Natural killer cell treated with Interleukin-12 subunit alpha and Interleukin-12 subunit beta and Interleukin-15 and Interleukin-18, amount 100 ng/mL, for 72 hours (primary cell): Measurements from ENCODE around the gene PLEKHB1. TPM values are rescaled to one million over a fixed set of nuclear protein-coding genes. Genes with fewer than 3 reads are reported as not detected.
A peak's percentile ranks its signal among the peaks of the same experiment; 100 is the strongest.

Experiments used
- ATAC-seq, 2 donors: fragments of 150-1000 bp; cut with Tn5 transposase in 1 of 2; sonication (Bioruptor Pico), chemical (Tn5 transposase) in 1 of 2; 2 replicates each; pipeline ENCODE4 v1.10.0; 2021
- DNase-seq: peaks from one replicate; pipeline ENCODE4 v3.0.0; 2022; ENCODE audit warnings: low spot score
- H3K27ac Mint-ChIP-seq, 2 donors: 1 replicate in 1 of 2; 2 replicates in 1 of 2; pipeline ENCODE4 v1.8.0; 2022; ENCODE audit warnings: mixed read lengths in 2 of 2, mild to moderate bottlenecking in 1 of 2, moderate library complexity in 1 of 2
- H3K27me3 Mint-ChIP-seq, 2 donors: 1 replicate in 1 of 2; 2 replicates in 1 of 2; pipeline ENCODE4 v1.8.0; 2022; ENCODE audit warnings: mixed read lengths in 2 of 2
- H3K36me3 Mint-ChIP-seq: one replicate; pipeline ENCODE4 v1.8.0; 2022; ENCODE audit warnings: mixed read lengths
- H3K4me1 Mint-ChIP-seq, 2 donors: 1 replicate in 1 of 2; 2 replicates in 1 of 2; pipeline ENCODE4 v1.8.0; 2022; ENCODE audit warnings: low read depth in 2 of 2, mixed read lengths in 2 of 2, mild to moderate bottlenecking in 1 of 2
- H3K4me3 Mint-ChIP-seq: one replicate; pipeline ENCODE4 v1.8.0; 2022; ENCODE audit warnings: mixed read lengths
- H3K9me3 Mint-ChIP-seq: 2 replicates; pipeline ENCODE4 v1.8.0; 2022; ENCODE audit warnings: mixed read lengths
- total RNA-seq, 2 donors: library from RNA; stranded (reverse); gene quantifications; one replicate each; pipeline ENCODE4 v1.2.3, GENCODE V29; 2022

The PLEKHB1 gene
- total RNA-seq = 1 to 10 TPM in 1 of 2 donors, under 1 TPM in 1; 0.45 to 3.2 TPM

- Mint-ChIP-seq H3K36me3 (no peaks in the 10 kb centered on the region), H3K27me3 (peaks cover 0 to 8% of the 10 kb centered on the region in 2 donors), H3K4me3 (peak within 1 kb of the TSS; percentile 45), H3K27ac (no peak within 1 kb of the TSS), H3K4me1 (peaks cover 0 to 8% of the 10 kb centered on the region in 2 donors), H3K9me3 (no peaks in the 10 kb centered on the region)
- ATAC-seq = no peak
- no peak for DNase-seq
These were observed at the start of gene PLEKHB1 for GRCh38 chr11:73645972-73646631. PLEKHB1 (plus strand) TSS chr11:73646581; CDS start chr11:73646609, 28 bp downstream.

GRCh38 chr11:73597336-73597955 is 48.9 kb upstream of the PLEKHB1 start:
- H3K4me1 Mint-ChIP-seq = peaks cover 23 to 25% of the 10 kb centered on the region in 2 donors
- peak overlapping the region; percentile 79 to 97 for H3K27ac Mint-ChIP-seq
- no peak for ATAC-seq
- no peaks in the 10 kb centered on the region for H3K27me3 Mint-ChIP-seq
- H3K4me3 Mint-ChIP-seq = peak overlapping the region; percentile 96
- H3K9me3 Mint-ChIP-seq = no peaks in the 10 kb centered on the region
- no peaks in the 10 kb centered on the region for H3K36me3 Mint-ChIP-seq
- no peak for DNase-seq

GRCh38 chr11:73597956-73598718 is 48.2 kb upstream of the PLEKHB1 start, which contains the start of gene FAM168A:
FAM168A (minus strand) TSS chr11:73598112; CDS start chr11:73468474, 129,638 bp downstream.
- Mint-ChIP-seq H3K9me3 (no peaks in the 10 kb centered on the region), H3K27me3 (no peaks in the 10 kb centered on the region), H3K27ac (peak within 1 kb of the TSS; percentile 79 to 97), H3K36me3 (no peaks in the 10 kb centered on the region), H3K4me1 (peaks cover 23 to 25% of the 10 kb centered on the region in 2 donors), H3K4me3 (peak within 1 kb of the TSS; percentile 96)
- ATAC-seq (peak; percentile 98 to 99), DNase-seq (peak; percentile 95)

GRCh38 chr11:73598719-73599379 is 47.5 kb upstream of the PLEKHB1 start:
- no peaks in the 10 kb centered on the region for H3K36me3 Mint-ChIP-seq
- peaks cover 23 to 25% of the 10 kb centered on the region in 2 donors for H3K4me1 Mint-ChIP-seq
- no peaks in the 10 kb centered on the region for H3K9me3 Mint-ChIP-seq
- peak overlapping the region; percentile 79 to 97 for H3K27ac Mint-ChIP-seq
- peak overlapping the region; percentile 96 for H3K4me3 Mint-ChIP-seq
- H3K27me3 Mint-ChIP-seq = no peaks in the 10 kb centered on the region
- ATAC-seq = no peak
- DNase-seq = no peak

GRCh38 chr11:73612601-73613140 is 33.7 kb upstream of the PLEKHB1 start:
- no peak for DNase-seq
- Mint-ChIP-seq H3K36me3 (no peaks in the 10 kb centered on the region), H3K4me3 (no peak overlapping the region), H3K9me3 (no peaks in the 10 kb centered on the region), H3K27me3 (peaks cover 0 to 9% of the 10 kb centered on the region in 2 donors), H3K27ac (no peak overlapping the region), H3K4me1 (no peaks in the 10 kb centered on the region)
- ATAC-seq = no peak

- Mint-ChIP-seq H3K36me3 (no peaks in the 10 kb centered on the region), H3K9me3 (no peaks in the 10 kb centered on the region), H3K27me3 (peaks cover 0 to 7% of the 10 kb centered on the region in 2 donors), H3K4me1 (no peaks in the 10 kb centered on the region), H3K4me3 (no peak overlapping the region), H3K27ac (no peak overlapping the region)
- no peak for ATAC-seq
- DNase-seq = no peak
These were observed 31.8 kb upstream of the PLEKHB1 start for GRCh38 chr11:73614591-73614990.

GRCh38 chr11:73622926-73623593 is 23.3 kb upstream of the PLEKHB1 start:
- Mint-ChIP-seq H3K9me3 (no peaks in the 10 kb centered on the region), H3K27ac (peak overlapping the region in 1 of 2 donors; percentile 26), H3K36me3 (no peaks in the 10 kb centered on the region), H3K4me1 (peaks cover 0 to 3% of the 10 kb centered on the region in 2 donors), H3K27me3 (peaks cover 21 to 23% of the 10 kb centered on the region in 2 donors), H3K4me3 (no peak overlapping the region)
- DNase-seq (no peak), ATAC-seq (no peak)

- Mint-ChIP-seq H3K9me3 (no peaks in the 10 kb centered on the region), H3K27me3 (peaks cover 21 to 23% of the 10 kb centered on the region in 2 donors), H3K4me1 (peaks cover 0 to 3% of the 10 kb centered on the region in 2 donors), H3K27ac (no peak overlapping the region), H3K36me3 (no peaks in the 10 kb centered on the region), H3K4me3 (no peak overlapping the region)
- DNase-seq (no peak), ATAC-seq (no peak)
These were observed 22.7 kb upstream of the PLEKHB1 start for GRCh38 chr11:73623686-73624085.

- peaks cover 0 to 3% of the 10 kb centered on the region in 2 donors for H3K4me1 Mint-ChIP-seq
- H3K27ac Mint-ChIP-seq = no peak overlapping the region
- H3K9me3 Mint-ChIP-seq = no peaks in the 10 kb centered on the region
- no peaks in the 10 kb centered on the region for H3K36me3 Mint-ChIP-seq
- DNase-seq (peak; percentile 74), ATAC-seq (peak; percentile 62 to 69)
- no peak overlapping the region for H3K4me3 Mint-ChIP-seq
- peaks cover 21 to 23% of the 10 kb centered on the region in 2 donors for H3K27me3 Mint-ChIP-seq
These were observed 20.6 kb upstream of the PLEKHB1 start for GRCh38 chr11:73625696-73626318.

- Mint-ChIP-seq H3K27ac (no peak overlapping the region), H3K4me3 (no peak overlapping the region), H3K27me3 (peaks cover 0 to 3% of the 10 kb centered on the region in 2 donors), H3K36me3 (no peaks in the 10 kb centered on the region), H3K9me3 (no peaks in the 10 kb centered on the region), H3K4me1 (peaks cover 0 to 6% of the 10 kb centered on the region in 2 donors)
- ATAC-seq (no peak), DNase-seq (no peak)
These were observed 16.5 kb upstream of the PLEKHB1 start for GRCh38 chr11:73629907-73630306.

GRCh38 chr11:73632996-73633395 is 13.4 kb upstream of the PLEKHB1 start:
- H3K27me3 Mint-ChIP-seq = no peaks in the 10 kb centered on the region
- H3K4me1 Mint-ChIP-seq = peaks cover 0 to 6% of the 10 kb centered on the region in 2 donors
- no peaks in the 10 kb centered on the region for H3K36me3 Mint-ChIP-seq
- no peaks in the 10 kb centered on the region for H3K9me3 Mint-ChIP-seq
- DNase-seq (no peak), ATAC-seq (no peak)
- H3K27ac Mint-ChIP-seq = no peak overlapping the region
- no peak overlapping the region for H3K4me3 Mint-ChIP-seq

GRCh38 chr11:73633999-73634398 is 12.4 kb upstream of the PLEKHB1 start:
- Mint-ChIP-seq H3K36me3 (no peaks in the 10 kb centered on the region), H3K4me3 (no peak overlapping the region), H3K27ac (no peak overlapping the region), H3K4me1 (peaks cover 0 to 6% of the 10 kb centered on the region in 2 donors), H3K27me3 (no peaks in the 10 kb centered on the region), H3K9me3 (no peaks in the 10 kb centered on the region)
- ATAC-seq = no peak
- no peak for DNase-seq
